ENCODE results near the gene ADH1B.

- TF ChIP-seq NR2C2 (IDR thresholded peaks at IDR 0.05; ENCODE audit: borderline replicate concordance, control insufficient read depth, insufficient read length, low read depth) (no peak), ZZZ3 (IDR thresholded peaks at IDR 0.05; ENCODE audit: control insufficient read depth, insufficient read length, low read depth) (no peak), EP300 (IDR thresholded peaks at IDR 0.05; ENCODE audit: borderline replicate concordance in 1 of 2, control insufficient read depth in 1 of 2, low read depth in 2 of 2, low read length in 2 of 2) (no peak), ZBTB33 (IDR thresholded peaks at IDR 0.05) (no peak), MYC (IDR thresholded peaks at IDR 0.05; ENCODE audit: insufficient read depth, insufficient read length, insufficient replicate concordance, low read length, severe bottlenecking) (no peak), IKZF2 (IDR thresholded peaks at IDR 0.05) (no peak), EZH2 (IDR thresholded peaks at IDR 0.05; ENCODE audit: borderline replicate concordance, control insufficient read depth, low read depth, low read length) (no peak), POLR2AphosphoS5 (IDR thresholded peaks at IDR 0.05; ENCODE audit: low read length) (no peak), CTCF (IDR thresholded peaks at IDR 0.05 in 2 of 3, conservative IDR thresholded peaks at IDR 0.05 in 1 of 3; ENCODE audit: control insufficient read depth in 2 of 3, extremely low read depth in 1 of 3, insufficient read depth in 1 of 3, low read depth in 3 of 3, low read length in 3 of 3) (no peak), CBX5 (IDR thresholded peaks at IDR 0.05; ENCODE audit: low read depth) (no peak), GABPA (IDR thresholded peaks at IDR 0.05; ENCODE audit: low read depth) (no peak), HDAC6 (IDR thresholded peaks at IDR 0.05; ENCODE audit: unreplicated experiment) (no peak), NFYA (IDR thresholded peaks at IDR 0.05; ENCODE audit: borderline replicate concordance, low read depth, low read length) (no peak)
Measured at GRCh38 chr4:99310389-99310788, 10.8 kb downstream of the ADH1B start.

All from GM12878 (cell line).